Naive thymus-derived CD4-positive, alpha-beta T cell (primary cell): Measurements from ENCODE around the gene RHBDL1. TPM values are rescaled to one million over a fixed set of nuclear protein-coding genes. Genes with fewer than 3 reads are reported as not detected.

ENCODE experiments used
- ATAC-seq: fragments of 150-1000 bp; cut with Tn5 transposase; 2 replicates; pipeline ENCODE4 v1.10.0; 2021; ENCODE audit warnings: mild to moderate bottlenecking, moderate library complexity
- CTCF ChIA-PET: fragments of 350-600 bp; sonication (Branson Sonifier 250); formaldehyde crosslinking; loops from one replicate; lab custom pipeline; 2021; ENCODE audit warnings: antibody characterized with exemption; lab: Charles Lee
- POLR2A ChIA-PET: fragments of 350-600 bp; sonication (Branson Sonifier 250); formaldehyde crosslinking; loops from one replicate; lab custom pipeline; 2021; ENCODE audit warnings: antibody characterized with exemption, inconsistent platforms; lab: Charles Lee
- DNase-seq, 9 donors: peaks; one replicate each; pipeline versions ENCODE4 v3.0.0 to v3.0.0-alpha.2; 2020 to 2022; ENCODE audit warnings: mixed read lengths in 1 of 9
- H3K27ac ChIP-seq: one replicate; pipeline ENCODE4 v1.7.0; 2013; ENCODE audit warnings: mild to moderate bottlenecking, low read depth, low read length, moderate library complexity
- H3K27me3 ChIP-seq, 2 donors: one replicate each; pipeline ENCODE4 v1.7.0; 2013; ENCODE audit warnings: low read length in 2 of 2, mild to moderate bottlenecking in 2 of 2, moderate library complexity in 2 of 2; ENCODE audit not compliant: control insufficient read depth in 2 of 2, insufficient read depth in 2 of 2
- H3K36me3 ChIP-seq, 3 experiments: 1 replicate in 2 of 3; 2 replicates in 1 of 3; pipeline ENCODE4 v1.7.0; 2013; ENCODE audit warnings: low read length in 3 of 3, mild to moderate bottlenecking in 3 of 3, moderate library complexity in 1 of 3; ENCODE audit not compliant: insufficient read depth in 3 of 3, control insufficient read depth in 2 of 3
- H3K4me1 ChIP-seq, 2 donors: one replicate each; pipeline ENCODE4 v1.7.0; 2013; ENCODE audit warnings: low read length in 2 of 2, mild to moderate bottlenecking in 2 of 2, moderate library complexity in 1 of 2; ENCODE audit not compliant: control insufficient read depth in 2 of 2, insufficient read depth in 2 of 2
- H3K4me3 ChIP-seq: 2 replicates; pipeline ENCODE4 v1.7.0; 2013; ENCODE audit warnings: mild to moderate bottlenecking, low read length
- H3K9me3 ChIP-seq, 3 experiments: 1 replicate in 2 of 3; 2 replicates in 1 of 3; pipeline ENCODE4 v1.7.0; 2013; ENCODE audit warnings: low read length in 3 of 3; ENCODE audit not compliant: control insufficient read depth in 2 of 3
- H3K27ac Mint-ChIP-seq, 9 donors: one replicate each; pipeline ENCODE4 v1.8.0; 2020 to 2022; ENCODE audit warnings: mixed read lengths in 9 of 9, mild to moderate bottlenecking in 8 of 9, moderate library complexity in 5 of 9, inconsistent platforms in 2 of 9
- H3K27me3 Mint-ChIP-seq, 5 donors: one replicate each; pipeline ENCODE4 v1.8.0; 2021 to 2022; ENCODE audit warnings: mixed read lengths in 5 of 5, mild to moderate bottlenecking in 1 of 5
- H3K36me3 Mint-ChIP-seq, 5 donors: one replicate each; pipeline ENCODE4 v1.8.0; 2020 to 2022; ENCODE audit warnings: mixed read lengths in 5 of 5, mild to moderate bottlenecking in 3 of 5, inconsistent platforms in 1 of 5
- H3K4me1 Mint-ChIP-seq, 7 donors: one replicate each; pipeline ENCODE4 v1.8.0; 2020 to 2022; ENCODE audit warnings: mixed read lengths in 7 of 7, mild to moderate bottlenecking in 3 of 7, inconsistent platforms in 1 of 7
- H3K4me3 Mint-ChIP-seq, 10 donors: one replicate each; pipeline ENCODE4 v1.8.0; 2020 to 2022; ENCODE audit warnings: mild to moderate bottlenecking in 10 of 10, mixed read lengths in 10 of 10, moderate library complexity in 6 of 10, inconsistent platforms in 2 of 10
- H3K9me3 Mint-ChIP-seq, 11 donors: one replicate each; pipeline ENCODE4 v1.8.0; 2020 to 2022; ENCODE audit warnings: mixed read lengths in 11 of 11, mild to moderate bottlenecking in 4 of 11, inconsistent platforms in 1 of 11, moderate library complexity in 1 of 11
- intact Hi-C, 2 donors: fragments of 100-400 bp; cut with micrococcal nuclease; formaldehyde crosslinking; loops; one replicate each; pipeline ENCODE4 v1.15.1; 2023
- polyA plus RNA-seq, 2 donors: library from polyadenylated mRNA; unstranded; fragments of 300-500 nt; fragmentation: Illumina TruSeq; gene quantifications; one replicate each; pipeline ENCODE4 v1.2.3, GENCODE V29; 2021
- total RNA-seq, 6 experiments: library from RNA in 5 of 6; stranded (reverse) in 5 of 6; gene quantifications; 1 replicate in 5 of 6; 2 replicates in 1 of 6; pipeline ENCODE4 v1.2.3 and lab custom pipeline; 2021 to 2026

The RHBDL1 gene
- total and polyA plus RNA-seq, 7 experiments from 2014 or later: 0.65 to 3.1 (median 1.6) TPM; not detected in 2

- Histone ChIP-seq H3K27me3 (no peaks in the 10 kb centered on the region), H3K9me3 (no peaks in the 10 kb centered on the region), H3K4me1 (peaks cover 9 to 12% of the 10 kb centered on the region in 2 donors), H3K4me3 (peak within 1 kb of the TSS; percentile 42), H3K36me3 (peaks cover 0 to 40% (median 3%) of the 10 kb centered on the region in 3 experiments), H3K27ac (peak within 1 kb of the TSS; percentile 75)
- Mint-ChIP-seq H3K9me3 (no peaks in the 10 kb centered on the region), H3K36me3 (peaks cover 0 to 7% (median 3%) of the 10 kb centered on the region in 5 donors), H3K27me3 (no peaks in the 10 kb centered on the region), H3K4me3 (peak within 1 kb of the TSS; percentile 71 to 84 (median 80)), H3K4me1 (peaks cover 0 to 10% (median 6%) of the 10 kb centered on the region in 7 donors), H3K27ac (peak within 1 kb of the TSS in 8 of 9 donors; percentile 61 to 93 (median 86))
- ChIA-PET CTCF (interaction anchor here (0.6 to 1.3 kb wide), 4 partner anchors 11 to 30 kb away, joined by 3 to 4 read pairs (median 4); partner anchors contain the start of gene JMJD8), POLR2A (interaction anchor here (0.6 to 5.3 kb wide), 12 partner anchors 9 to 144 kb away, joined by 3 to 33 read pairs (median 6); partner anchors contain the start of genes JMJD8, METTL26, STUB1 and WDR24)
- DNase-seq: peak; percentile 73 to 99 (median 87)
- intact Hi-C loops: loop anchor here (1.0 to 2.0 kb wide), 7 partner anchors 11 to 32 kb away; partner anchors contain the start of genes JMJD8 (in 2 of the 2), METTL26 (in 2 of the 2), WDR24 (in 1 of the 2) and WDR90 (in 1 of the 2)
- ATAC-seq: peak; percentile 99
Observed at GRCh38 chr16:667780-668518, 7.5 kb upstream of the RHBDL1 start, which contains the start of gene RHOT2. RHOT2 (plus strand) TSS chr16:668132; CDS start chr16:668200, 68 bp downstream.

- Histone ChIP-seq H3K36me3 (peaks cover 0 to 47% (median 3%) of the 10 kb centered on the region in 3 experiments), H3K27ac (peak overlapping the region; percentile 75), H3K27me3 (no peaks in the 10 kb centered on the region), H3K9me3 (no peaks in the 10 kb centered on the region), H3K4me3 (peak overlapping the region; percentile 42), H3K4me1 (peaks cover 9 to 12% of the 10 kb centered on the region in 2 donors)
- Mint-ChIP-seq H3K27me3 (no peaks in the 10 kb centered on the region), H3K36me3 (peaks cover 0 to 8% (median 3%) of the 10 kb centered on the region in 5 donors), H3K27ac (peak overlapping the region in 5 of 9 donors; percentile 58 to 85 (median 67)), H3K4me3 (peak overlapping the region; percentile 52 to 83 (median 78)), H3K4me1 (peaks cover 0 to 10% (median 6%) of the 10 kb centered on the region in 7 donors), H3K9me3 (no peaks in the 10 kb centered on the region)
- POLR2A ChIA-PET: interaction anchor here (0.6 to 5.3 kb wide), 12 partner anchors 8 to 144 kb away, joined by 3 to 33 read pairs (median 6); partner anchors contain the start of genes METTL26, STUB1, WDR24 and WDR90
- no peak for ATAC-seq
- DNase-seq: no peak
- intact Hi-C loops: loop anchor here (1.0 to 2.0 kb wide), 7 partner anchors 11 to 32 kb away; partner anchors contain the start of genes JMJD8 (in 2 of the 2), METTL26 (in 2 of the 2), WDR24 (in 1 of the 2) and WDR90 (in 1 of the 2)
- CTCF ChIA-PET: interaction anchor here (1.1 to 1.3 kb wide), 2 partner anchors 11 to 31 kb away, joined by 3 to 4 read pairs; no protein-coding TSS in a partner anchor
Observed at GRCh38 chr16:668519-669171, 6.8 kb upstream of the RHBDL1 start.

GRCh38 chr16:669666-670065, 5.8 kb upstream of the RHBDL1 start:
- no peaks in the 10 kb centered on the region for H3K9me3 ChIP-seq
- H3K27ac Mint-ChIP-seq: peak overlapping the region in 2 of 9 donors; percentile 8 to 43
- peaks cover 0 to 10% (median 3%) of the 10 kb centered on the region in 5 donors for H3K36me3 Mint-ChIP-seq
- H3K4me1 Mint-ChIP-seq: peaks cover 0 to 10% (median 6%) of the 10 kb centered on the region in 7 donors
- H3K27me3 ChIP-seq: no peaks in the 10 kb centered on the region
- H3K27me3 Mint-ChIP-seq: peaks cover 0 to under 1% (median 0%) of the 10 kb centered on the region in 5 donors
- peak overlapping the region in 9 of 10 donors; percentile 13 to 83 (median 58) for H3K4me3 Mint-ChIP-seq
- intact Hi-C loops: loop anchor here in 1 of 2 donors (2.0 kb wide), 1 partner anchor 15 kb away; the partner anchor contains the start of gene JMJD8
- ATAC-seq (no peak), DNase-seq (no peak)
- ChIA-PET POLR2A (interaction anchor here (0.6 to 5.3 kb wide), 5 partner anchors 9 to 53 kb away, joined by 3 to 33 read pairs (median 5); partner anchors contain the start of genes WDR24 and WDR90), CTCF (no interaction called here)
- H3K27ac ChIP-seq: peak overlapping the region; percentile 3
- peaks cover 0 to 56% (median 3%) of the 10 kb centered on the region in 3 experiments for H3K36me3 ChIP-seq
- no peak overlapping the region for H3K4me3 ChIP-seq
- no peaks in the 10 kb centered on the region for H3K9me3 Mint-ChIP-seq
- H3K4me1 ChIP-seq: peaks cover 9 to 12% of the 10 kb centered on the region in 2 donors

- peaks cover 0 to 10% (median 3%) of the 10 kb centered on the region in 5 donors for H3K36me3 Mint-ChIP-seq
- CTCF ChIA-PET: no interaction called here
- Histone ChIP-seq H3K27me3 (no peaks in the 10 kb centered on the region), H3K4me3 (no peak overlapping the region), H3K9me3 (no peaks in the 10 kb centered on the region), H3K4me1 (peaks cover 9 to 12% of the 10 kb centered on the region in 2 donors), H3K27ac (no peak overlapping the region), H3K36me3 (peaks cover 0 to 56% (median 3%) of the 10 kb centered on the region in 3 experiments)
- H3K4me3 Mint-ChIP-seq: peak overlapping the region in 8 of 10 donors; percentile 13 to 81 (median 24)
- peaks cover 0 to 7% (median 0%) of the 10 kb centered on the region in 5 donors for H3K27me3 Mint-ChIP-seq
- ATAC-seq: no peak
- intact Hi-C loops: no loop called here
- no peak for DNase-seq
- H3K4me1 Mint-ChIP-seq: peaks cover 0 to 12% (median 9%) of the 10 kb centered on the region in 7 donors
- no peak overlapping the region for H3K27ac Mint-ChIP-seq
- no peaks in the 10 kb centered on the region for H3K9me3 Mint-ChIP-seq
- POLR2A ChIA-PET: interaction anchor here (1.0 to 5.3 kb wide), 2 partner anchors 16 to 18 kb away, joined by 3 to 33 read pairs; partner anchors contain the start of gene WDR24
Observed at GRCh38 chr16:670485-671352, 4.8 kb upstream of the RHBDL1 start.

GRCh38 chr16:671353-672131, 3.9 kb upstream of the RHBDL1 start:
- ATAC-seq (no peak), DNase-seq (no peak)
- CTCF ChIA-PET: no interaction called here
- Mint-ChIP-seq H3K4me1 (peaks cover 0 to 12% (median 9%) of the 10 kb centered on the region in 7 donors), H3K27ac (no peak overlapping the region), H3K36me3 (peaks cover 0 to 10% (median 3%) of the 10 kb centered on the region in 5 donors), H3K4me3 (peak overlapping the region in 2 of 10 donors; percentile 8 to 37), H3K9me3 (no peaks in the 10 kb centered on the region), H3K27me3 (peaks cover 0 to 7% (median 0%) of the 10 kb centered on the region in 5 donors)
- Histone ChIP-seq H3K4me1 (peaks cover 9 to 11% of the 10 kb centered on the region in 2 donors), H3K27me3 (no peaks in the 10 kb centered on the region), H3K27ac (no peak overlapping the region), H3K9me3 (no peaks in the 10 kb centered on the region), H3K4me3 (no peak overlapping the region), H3K36me3 (peaks cover 0 to 56% (median 3%) of the 10 kb centered on the region in 3 experiments)
- POLR2A ChIA-PET: interaction anchor here (1.0 to 5.3 kb wide), 2 partner anchors 15 to 18 kb away, joined by 3 to 33 read pairs; partner anchors contain the start of gene WDR24
- intact Hi-C loops: no loop called here
